GM12891 (cell line): ENCODE data around the gene MYO5B.

Experiments used
- POLR2AphosphoS5 ChIP-seq: IDR thresholded peaks from 2 replicates; pipeline ENCODE4 v1.6.1; 2011; ENCODE audit warnings: low read depth, low read length, control low read depth
- TAF1 ChIP-seq: IDR thresholded peaks from 2 replicates; pipeline ENCODE4 v1.6.1; 2011; ENCODE audit warnings: low read depth, low read length, control low read depth

DNA sequence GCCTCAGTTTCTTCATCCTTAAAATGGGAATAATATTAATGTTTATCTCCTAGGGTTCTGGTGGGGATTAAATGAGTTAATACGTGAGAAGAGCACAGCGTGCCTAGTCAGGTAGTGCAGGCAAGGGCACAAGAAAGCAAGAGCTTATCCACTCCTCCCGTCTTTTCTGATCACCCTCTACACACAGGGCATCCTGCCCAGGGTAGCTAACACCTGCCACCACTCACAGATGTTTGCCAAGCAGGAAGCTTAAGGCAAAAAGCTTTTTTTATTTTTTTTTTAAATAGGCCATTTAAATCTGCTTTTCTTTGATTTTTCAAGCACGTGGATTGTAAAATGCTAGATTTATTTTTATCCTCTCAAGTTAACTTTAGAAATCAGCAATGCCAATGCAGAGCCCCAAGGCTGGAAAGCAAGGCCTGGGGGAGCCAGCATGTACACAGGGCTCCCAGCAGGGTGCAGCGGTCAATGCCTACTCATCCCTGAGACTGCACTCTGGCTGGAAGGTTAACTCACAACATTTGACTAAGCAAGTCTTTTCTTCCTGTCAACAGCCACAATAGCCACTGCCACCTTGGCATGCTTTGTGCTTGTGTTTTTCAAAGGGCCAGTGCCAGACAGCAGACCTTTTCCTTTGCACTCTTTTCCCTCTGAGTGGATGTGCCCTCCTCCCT lies 295.2 kb downstream of the MYO5B start:
- TF ChIP-seq TAF1 (no peak), POLR2AphosphoS5 (no peak)
